DMS53 treated with DMSO at 0.1 percent for 48 hours (cell line): Measurements from ENCODE around the gene SPATA33.

Experiments
- DNase-seq: peaks from one replicate; lab custom pipeline; 2025; ENCODE audit not compliant: unreplicated experiment; lab: John Stamatoyannopoulos, UW

SPATA33 gene

DNA sequence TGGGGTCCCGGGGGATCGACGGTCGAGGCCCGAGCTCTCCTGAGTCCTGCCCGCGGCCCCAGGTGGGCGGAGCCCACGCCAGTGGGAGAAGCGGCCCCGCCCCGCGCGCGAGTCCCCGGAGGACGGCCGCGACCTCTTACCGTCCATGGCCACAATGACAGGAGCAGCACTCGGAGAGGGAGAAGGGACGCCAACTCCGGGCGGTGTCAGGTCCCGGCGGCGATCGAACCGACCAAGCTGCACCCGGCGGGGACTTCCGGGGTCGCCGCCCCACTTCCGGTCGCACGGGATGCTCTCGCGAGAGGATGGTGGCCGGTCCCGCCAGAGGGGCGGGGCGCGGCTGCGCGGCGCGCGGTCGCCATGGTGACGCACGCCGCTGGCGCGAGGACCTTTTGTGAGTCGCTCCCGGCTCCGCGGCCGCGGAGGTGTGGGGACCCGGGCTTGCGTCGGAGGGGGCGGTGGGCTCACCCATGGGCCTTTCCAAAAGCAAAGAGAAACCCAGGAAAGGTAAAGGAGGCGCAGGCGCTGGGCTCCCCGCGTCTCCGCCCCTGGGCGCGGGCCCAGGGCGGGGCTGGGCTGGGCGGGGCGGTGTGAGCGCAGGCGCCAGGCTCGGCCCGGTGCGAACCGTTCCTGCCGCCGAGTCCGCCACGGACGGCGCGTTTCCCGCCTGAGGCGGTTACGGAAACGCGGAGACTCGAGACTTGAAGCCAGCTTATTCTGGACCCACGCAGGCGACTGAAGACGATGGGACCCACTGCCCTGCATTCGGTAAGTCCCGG lies at the start of gene SPATA33, which contains the start of gene CHMP1A:
Gene SPATA33, plus strand, starts transcription at position 395 of the 779 bp plus-strand sequence. Its CDS starts 76 bp downstream, at position 471.
Gene CHMP1A, minus strand, starts transcription at position 267 of the 779 bp plus-strand sequence. Its CDS starts 120 bp downstream, at position 147.
- peak; percentile 29 for DNase-seq

- no peak for DNase-seq
Observed at GRCh38 chr16:89607937-89608740, 49.5 kb upstream of the SPATA33 start.

DNA sequence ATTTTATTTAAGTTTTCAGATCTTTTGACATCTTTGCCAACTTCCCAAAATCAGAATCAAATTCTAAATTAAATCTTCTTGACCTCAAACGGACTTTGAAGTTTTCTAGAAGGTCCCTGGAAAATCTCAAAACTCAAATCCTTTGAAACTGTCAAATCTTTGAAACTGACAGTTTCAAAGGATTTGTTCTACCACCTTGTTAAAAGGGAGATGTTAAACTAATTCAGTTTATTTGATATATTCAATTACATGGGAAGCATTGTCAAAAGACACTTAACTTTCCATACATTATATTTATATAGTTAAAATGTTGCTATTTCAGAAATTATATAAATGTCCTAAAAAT lies 47.6 kb upstream of the SPATA33 start:
- no peak for DNase-seq

- DNase-seq, result no peak
Observed at GRCh38 chr16:89612415-89613166, 45.0 kb upstream of the SPATA33 start.

DNA sequence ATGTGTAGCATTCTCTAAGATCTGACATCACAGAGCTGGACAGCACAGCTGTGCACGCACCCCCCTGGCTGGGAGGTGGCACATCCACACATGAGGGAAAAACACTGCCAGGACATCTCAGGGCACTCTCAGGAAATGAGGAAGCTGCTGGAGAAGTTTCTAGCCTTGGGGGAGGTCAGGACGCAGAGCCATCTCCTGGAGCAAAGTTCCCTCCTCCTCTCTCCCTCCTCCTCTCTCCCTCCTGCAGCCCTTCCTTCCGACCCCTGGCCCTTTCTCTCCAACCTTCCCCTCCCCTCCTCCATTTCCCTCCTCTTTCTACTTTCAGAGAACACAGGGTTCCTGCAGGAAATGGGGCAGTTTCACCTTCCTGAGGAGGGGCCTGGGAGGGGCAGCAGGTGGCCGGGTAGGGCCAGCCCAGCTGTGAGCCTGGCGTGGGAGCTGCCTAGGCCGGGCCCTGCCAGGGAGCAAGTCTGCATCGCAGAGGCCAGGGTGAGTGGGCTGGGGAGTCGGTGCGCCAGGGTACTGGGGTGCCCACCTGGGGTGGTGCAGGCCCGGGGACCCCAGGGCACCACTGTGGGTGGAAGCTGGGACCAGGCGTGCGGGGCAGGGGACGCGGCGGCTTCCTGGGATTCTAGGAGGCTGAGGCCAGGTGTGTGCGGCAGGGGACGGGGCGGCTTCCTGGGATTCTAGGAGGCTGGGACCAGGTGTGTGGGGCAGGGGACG lies 44.2 kb upstream of the SPATA33 start, which contains the start of gene DPEP1:
Gene DPEP1, plus strand, starts transcription at position 412 of the 723 bp plus-strand sequence. CDS start 16,769 bp downstream, outside the sequence.
- no peak for DNase-seq

- DNase-seq, result no peak
Observed at GRCh38 chr16:89613954-89614459, 43.6 kb upstream of the SPATA33 start.

DNA sequence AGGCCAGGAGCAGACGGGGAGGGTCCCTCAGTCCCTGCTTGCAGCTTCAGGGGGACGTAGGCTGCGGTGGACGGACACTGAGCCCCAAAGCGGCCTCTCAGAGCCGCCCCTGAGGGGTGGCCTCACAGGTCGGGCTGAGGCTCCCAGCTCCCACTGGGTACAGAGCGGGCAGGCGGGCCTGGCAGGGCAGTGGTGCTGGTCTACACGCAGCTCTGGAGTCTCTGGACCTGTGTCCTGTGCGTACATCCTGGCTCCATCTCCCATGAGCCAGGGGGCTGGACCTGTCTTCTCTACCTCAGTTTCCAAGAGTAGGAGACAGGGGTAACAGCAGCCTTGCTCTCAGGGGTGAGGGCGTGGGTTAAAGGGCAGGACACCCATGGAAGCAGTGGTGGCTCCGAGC lies 42.5 kb upstream of the SPATA33 start:
- DNase-seq, result no peak

- DNase-seq, result no peak
Observed at GRCh38 chr16:89615596-89616090, 42.0 kb upstream of the SPATA33 start.

GRCh38 chr16:89616623-89617022 lies 41.0 kb upstream of the SPATA33 start:
- no peak for DNase-seq

DNA sequence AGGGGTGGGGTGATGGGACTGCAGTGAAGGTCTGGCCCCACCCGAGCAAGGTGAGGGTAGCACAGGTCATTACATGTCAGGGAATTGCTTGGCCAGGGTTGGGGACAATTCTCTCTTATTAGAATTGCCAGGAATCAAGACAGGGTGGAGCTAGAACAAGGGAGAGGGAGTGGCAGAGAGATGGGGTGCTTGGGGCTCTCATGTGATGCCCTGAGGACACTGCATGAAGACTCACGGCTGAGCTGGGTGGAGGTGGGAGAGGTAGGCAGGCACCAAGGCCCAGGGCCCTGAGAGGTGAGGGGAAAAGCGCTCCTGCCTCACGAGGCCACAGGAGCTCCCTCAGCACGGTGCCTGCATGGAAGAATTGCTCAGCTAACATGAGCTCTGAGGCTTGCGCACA lies 40.6 kb upstream of the SPATA33 start:
- DNase-seq, result no peak

DNA sequence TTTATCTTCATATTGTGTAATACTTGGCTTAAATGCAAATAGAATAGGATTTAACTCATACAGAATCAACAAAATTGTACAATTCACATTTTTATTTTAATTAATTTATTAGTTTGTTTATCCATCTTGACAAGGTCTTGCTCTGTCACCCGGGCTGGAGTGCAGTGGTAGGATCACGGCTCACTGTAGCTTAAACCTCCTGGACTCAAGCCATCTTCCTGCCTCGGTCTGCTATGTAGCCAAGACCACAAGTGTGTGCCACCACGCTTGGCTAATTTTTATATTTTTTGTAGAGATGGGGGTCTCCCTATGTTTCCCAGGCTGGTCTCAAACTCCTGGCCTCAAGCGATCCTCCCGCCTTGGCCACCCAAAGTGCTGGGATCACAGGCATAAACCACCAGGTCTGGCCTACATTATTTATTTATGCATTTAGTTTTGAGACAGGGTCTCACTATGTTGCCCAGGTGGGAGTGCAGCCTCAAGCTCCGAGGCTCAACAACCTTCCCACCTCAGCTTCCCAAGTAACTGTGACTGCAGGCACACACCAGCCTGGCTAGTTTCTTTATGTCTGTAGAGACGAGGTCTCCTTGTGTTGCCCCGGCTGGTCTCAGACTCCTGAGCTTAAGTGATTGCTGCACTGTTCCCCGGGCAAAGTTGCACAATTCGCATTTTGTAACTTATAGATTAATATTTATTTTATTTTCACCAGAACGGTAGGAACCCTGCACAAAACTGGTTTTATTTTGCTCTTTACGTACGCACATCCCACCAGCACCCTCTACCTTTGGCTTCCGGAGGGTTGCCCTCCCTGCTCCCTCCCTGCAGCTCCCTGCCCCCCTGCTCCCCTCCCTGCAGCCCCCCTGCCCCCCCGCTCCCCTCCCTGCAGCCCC lies 39.3 kb upstream of the SPATA33 start:
- DNase-seq, result no peak

DNA sequence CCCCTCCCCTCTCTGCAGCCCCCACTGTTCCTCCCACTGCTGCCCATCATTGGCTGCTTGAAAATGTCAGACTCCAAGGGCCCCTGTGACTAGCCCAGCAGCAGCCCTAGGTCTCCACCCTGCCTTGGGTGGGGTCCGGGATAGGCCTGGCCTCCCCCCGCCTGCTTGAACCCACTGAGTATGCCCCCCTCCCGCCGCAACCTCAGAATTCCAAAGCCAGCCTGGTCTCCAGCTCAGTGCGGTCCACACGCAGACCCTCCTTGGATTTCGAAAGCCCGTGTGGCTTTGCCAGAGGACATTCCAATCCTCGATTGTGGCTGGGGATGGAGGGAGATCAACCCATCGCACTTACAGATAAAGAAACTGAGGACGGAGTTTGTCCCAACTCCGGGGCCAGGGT lies 37.8 kb upstream of the SPATA33 start:
- DNase-seq, result no peak

DNA sequence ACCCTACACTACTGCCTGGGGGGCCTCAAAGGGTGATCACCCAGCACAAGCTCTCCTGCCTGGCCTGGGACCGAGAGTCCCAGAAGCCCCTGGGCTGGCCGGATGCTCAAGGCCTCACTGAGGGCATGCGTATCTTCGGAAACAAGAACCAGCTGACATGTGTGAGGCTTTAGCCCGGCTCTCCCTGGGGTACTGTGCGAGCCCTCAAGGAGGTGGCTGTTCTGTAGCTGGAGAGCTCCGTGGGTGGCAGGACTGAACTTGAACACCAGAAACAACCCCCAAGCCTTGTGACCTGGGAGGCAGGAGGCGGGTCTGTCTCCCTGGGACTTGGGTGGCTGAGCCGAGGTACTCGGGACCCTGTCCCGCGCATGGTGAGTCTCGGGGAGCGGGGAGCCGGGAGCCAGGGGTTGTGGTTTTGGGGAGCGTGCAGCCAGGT lies 37.2 kb upstream of the SPATA33 start:
- DNase-seq, result no peak

- no peak for DNase-seq
Observed at GRCh38 chr16:89621136-89621697, 36.4 kb upstream of the SPATA33 start.

- no peak for DNase-seq
Observed at GRCh38 chr16:89621698-89622409, 35.8 kb upstream of the SPATA33 start.

GRCh38 chr16:89623511-89624261 lies 34.0 kb upstream of the SPATA33 start:
- no peak for DNase-seq
